ENCODE data around the gene SYNE1.
"Not testable (repeated sequence)": the region's sequence is repeated elsewhere in the genome, so short reads cannot be mapped to it uniquely, and the experiment has no call there.

SYNE1 gene

DNA sequence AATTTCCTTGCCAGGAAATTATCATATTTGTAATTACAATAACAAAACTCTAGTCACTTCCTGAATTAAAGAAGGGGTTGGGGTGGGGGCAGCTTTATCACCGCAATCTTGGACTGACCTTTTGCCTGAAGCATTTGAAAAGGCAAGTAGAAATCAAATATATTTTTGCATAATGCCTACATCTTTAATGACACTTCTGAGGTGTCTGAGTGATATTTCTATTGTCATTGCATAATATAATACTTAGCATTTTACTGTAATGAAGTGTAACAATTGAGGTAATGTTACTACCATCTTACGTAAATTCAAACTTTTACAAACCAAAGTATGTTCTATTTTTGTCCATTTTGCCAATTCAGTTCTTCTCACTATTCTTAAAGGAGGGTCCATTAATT, 65.2 kb downstream of the SYNE1 start:
- DNase-seq (ENCODE audit: low read depth in 3 of 3, low spot score in 1 of 3): no peak

DNA sequence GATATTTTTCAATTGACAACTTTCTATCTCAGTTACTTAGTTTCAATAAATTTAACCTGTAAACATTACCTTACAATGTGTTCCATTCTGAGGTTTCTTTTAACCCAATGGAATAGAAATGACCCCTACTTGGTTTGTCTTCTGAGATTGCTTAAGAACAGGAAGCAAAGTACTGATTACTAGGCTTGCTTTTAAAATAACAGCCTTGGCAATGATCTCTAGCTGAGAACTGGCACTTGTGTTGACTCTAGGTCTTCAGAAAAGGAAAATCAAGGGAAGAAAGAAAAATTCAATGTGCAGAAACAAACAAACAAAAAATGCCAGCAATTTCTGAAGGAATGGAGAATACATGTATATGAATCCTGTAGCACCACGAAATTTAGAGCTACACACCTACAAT, 66.1 kb downstream of the SYNE1 start:
- DNase-seq (ENCODE audit: low read depth in 3 of 3, low spot score in 1 of 3): no peak

DNA sequence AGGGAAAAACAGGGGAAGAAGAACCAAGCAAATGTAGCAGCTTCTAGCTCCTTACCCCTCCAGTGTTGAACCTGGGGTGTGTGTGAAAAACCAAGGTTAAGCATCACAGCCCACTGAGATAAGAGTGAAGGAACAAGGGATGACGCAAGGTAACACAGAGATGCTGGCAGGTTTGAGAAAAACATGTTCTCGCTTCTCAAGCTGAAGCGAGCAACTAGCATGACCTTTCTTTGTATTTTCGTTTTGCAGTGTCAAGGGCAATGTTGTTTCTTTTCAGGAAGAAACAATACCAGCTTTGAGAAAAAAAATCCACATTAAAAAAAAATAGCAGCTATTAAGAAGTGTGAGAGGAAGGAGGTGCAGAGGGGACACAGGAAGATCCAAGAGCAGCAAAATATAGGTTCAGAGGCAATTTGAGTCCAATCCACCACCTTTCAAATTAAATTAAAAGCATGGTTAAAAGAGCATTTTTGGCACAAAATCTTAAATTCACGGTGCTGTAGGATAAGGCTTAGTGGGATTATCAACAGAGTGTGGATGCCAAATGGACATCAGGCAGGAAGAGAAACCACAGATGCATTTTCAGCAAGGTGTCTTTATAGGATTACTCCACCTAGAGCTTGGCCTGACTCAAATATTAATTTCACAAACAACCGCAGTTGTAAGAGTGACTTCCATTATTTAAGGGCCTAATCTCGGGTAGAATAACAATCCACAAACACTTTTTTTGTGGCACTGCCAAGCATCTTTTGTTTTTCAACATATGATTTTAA, 70.9 kb downstream of the SYNE1 start:
- no peak for DNase-seq (ENCODE audit: low read depth in 3 of 3, low spot score in 1 of 3)

DNA sequence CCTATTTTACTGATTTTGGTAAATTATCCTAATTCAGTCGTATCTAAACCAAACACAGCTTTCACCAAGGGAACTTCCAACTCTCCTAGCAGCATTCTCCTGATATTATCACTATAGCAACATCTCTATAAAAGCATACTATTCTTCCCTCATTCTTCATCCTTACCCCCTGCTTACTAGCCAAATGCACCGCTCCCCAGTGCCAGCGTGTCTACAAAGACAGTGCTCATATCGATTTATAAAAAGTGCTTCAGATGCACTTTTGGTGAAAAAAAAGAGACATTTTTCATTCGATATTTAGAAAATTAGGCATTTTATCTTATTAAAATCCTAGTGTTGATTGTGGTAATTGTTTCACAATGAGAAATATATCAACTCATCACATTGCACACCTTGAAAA, 74.0 kb downstream of the SYNE1 start:
- DNase-seq (ENCODE audit: low read depth in 3 of 3, low spot score in 1 of 3): no peak

DNA sequence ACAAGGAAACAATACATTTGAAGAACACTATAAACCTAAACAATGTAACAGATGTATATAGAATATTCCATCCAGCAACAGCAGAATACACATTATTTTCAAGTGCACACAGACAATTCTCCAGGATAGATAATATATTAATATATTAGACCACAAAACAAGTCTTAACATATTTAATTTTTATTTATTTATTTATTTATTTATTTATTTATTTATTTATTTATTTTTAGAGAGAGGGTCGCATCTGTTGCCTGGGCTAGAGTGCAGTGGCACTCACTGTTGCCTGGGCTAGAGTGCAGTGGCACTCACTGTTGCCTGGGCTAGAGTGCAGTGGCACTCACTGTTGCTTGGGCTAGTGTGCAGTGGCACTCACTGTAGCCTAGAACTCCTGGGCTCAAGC, 78.4 kb downstream of the SYNE1 start:
- not testable (repeated sequence) for DNase-seq (ENCODE audit: low read depth in 3 of 3, low spot score in 1 of 3)

DNA sequence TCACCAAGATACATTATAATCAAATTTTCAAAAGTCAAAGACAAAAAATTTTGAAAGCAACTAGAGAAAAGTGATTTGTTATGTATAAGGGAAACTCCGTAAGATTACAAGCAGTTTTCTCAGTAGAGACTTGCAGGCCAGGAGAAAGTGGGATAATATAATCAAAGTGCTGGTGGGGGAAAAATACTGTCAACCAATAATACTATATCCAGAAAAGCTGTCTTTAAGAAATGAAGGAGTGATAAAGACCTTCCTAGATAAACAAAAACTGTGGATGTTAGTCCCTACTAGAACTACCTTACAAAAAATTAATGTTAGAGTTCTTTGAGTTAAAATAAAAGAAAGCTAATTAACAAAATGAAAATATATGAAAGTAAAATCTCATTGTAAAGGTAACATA, 79.7 kb downstream of the SYNE1 start:
- DNase-seq (ENCODE audit: low read depth in 3 of 3, low spot score in 1 of 3): no peak

DNA sequence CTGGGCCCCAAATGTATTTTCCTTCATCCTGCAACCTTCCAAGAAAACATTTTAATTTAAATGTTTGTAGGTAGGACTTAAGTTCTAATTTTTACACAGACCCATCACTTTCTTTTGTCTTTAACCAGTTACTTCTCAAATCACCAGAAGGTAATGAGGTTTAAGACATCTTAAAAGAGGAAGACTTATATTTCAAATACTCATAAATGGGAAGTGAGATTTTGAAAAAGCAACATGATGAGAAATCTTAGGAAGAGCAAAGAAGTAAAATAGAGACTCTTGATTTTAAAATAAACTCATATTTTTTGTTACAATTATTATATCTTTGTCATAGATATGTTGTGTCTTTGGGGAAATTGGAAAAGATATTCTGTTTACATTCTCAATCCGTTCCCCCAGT, 82.3 kb downstream of the SYNE1 start:
- no peak for DNase-seq (ENCODE audit: low read depth in 3 of 3, low spot score in 1 of 3)

DNA sequence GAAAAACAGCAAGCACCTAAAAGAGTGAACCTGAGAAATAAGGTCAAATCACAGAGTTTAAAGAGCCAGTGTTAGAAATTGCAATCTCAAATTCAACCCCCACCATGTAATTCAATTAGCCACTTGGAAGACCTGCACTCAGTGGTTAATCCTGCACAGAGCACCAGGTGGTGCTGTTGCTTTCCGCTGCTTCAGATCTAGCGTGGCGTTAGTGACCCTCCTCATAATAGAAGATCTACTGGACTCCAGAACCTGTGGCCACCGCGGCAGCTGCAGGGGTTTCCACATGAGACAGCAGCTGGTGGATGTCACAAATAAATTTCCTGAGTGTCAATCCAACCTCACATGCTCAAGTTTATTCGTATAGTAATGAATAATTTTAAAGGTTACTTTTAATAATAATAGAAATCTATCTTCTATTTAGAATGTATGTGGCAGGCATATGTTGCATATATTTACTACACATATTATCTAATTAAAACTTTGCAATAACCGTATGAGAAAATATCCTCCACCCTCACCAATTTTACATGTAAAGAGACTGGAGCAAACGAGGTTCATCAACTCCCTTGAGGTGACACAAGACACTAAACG, 84.4 kb downstream of the SYNE1 start:
- no peak for DNase-seq (ENCODE audit: low read depth in 3 of 3, low spot score in 1 of 3)

DNA sequence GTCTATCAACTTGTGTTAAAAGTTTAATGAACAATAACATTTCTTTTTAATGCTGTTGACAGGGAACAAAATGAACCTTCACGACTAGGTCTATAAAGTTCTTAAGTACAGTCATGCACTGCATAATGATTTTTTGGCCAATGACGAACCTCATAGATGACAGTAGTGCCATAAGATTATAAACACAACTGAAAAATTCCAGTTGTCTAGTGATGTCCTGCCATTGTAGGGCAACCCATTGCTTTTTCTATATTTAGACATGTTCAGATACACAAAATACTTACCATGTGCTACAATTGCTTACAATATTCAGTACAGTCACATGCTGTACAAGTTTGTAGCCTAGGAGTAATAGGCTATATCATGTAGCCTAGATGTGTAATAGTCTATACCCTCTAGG, 93.6 kb downstream of the SYNE1 start:
- no peak for DNase-seq (ENCODE audit: low read depth in 3 of 3, low spot score in 1 of 3)

DNA sequence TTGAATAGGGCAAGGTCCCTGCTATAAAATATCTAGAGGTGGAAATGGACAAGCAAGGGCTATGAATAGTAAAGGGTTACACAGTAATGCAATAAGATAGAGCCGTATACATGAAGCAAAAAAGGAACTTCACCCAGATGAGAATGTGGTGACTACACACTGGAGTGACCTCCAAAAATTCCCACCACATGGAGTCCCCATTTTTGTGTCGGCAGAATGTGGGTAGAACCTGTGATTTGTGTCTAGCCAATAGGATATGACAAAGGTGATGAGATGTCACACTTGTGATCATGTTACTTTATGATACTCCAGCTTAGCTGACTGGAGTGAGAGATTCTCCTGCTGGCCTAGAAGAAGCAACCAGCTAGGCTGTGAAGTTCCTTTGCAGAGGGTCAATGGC, 96.8 kb downstream of the SYNE1 start:
- no peak for DNase-seq (ENCODE audit: low read depth in 3 of 3, low spot score in 1 of 3)

DNA sequence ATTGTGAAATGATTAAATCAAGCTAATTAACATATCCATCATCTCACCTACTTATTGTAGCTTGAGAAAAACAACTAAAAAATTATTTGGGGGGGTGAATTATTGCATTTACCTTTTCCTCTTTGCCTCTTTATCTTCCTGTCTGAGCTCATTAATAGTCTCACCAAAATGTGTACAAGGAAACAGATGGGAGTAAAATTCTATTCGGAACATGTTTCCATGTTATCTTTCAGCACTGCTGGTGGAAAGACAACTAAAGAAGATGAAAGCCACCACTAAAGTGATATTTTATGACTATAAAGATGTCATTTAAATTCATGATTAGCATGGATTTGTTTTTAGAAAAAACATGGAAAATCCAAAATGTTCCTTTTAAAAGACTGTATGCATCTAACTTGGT, 102.6 kb downstream of the SYNE1 start:
- DNase-seq (ENCODE audit: low read depth in 3 of 3, low spot score in 1 of 3): no peak

DNA sequence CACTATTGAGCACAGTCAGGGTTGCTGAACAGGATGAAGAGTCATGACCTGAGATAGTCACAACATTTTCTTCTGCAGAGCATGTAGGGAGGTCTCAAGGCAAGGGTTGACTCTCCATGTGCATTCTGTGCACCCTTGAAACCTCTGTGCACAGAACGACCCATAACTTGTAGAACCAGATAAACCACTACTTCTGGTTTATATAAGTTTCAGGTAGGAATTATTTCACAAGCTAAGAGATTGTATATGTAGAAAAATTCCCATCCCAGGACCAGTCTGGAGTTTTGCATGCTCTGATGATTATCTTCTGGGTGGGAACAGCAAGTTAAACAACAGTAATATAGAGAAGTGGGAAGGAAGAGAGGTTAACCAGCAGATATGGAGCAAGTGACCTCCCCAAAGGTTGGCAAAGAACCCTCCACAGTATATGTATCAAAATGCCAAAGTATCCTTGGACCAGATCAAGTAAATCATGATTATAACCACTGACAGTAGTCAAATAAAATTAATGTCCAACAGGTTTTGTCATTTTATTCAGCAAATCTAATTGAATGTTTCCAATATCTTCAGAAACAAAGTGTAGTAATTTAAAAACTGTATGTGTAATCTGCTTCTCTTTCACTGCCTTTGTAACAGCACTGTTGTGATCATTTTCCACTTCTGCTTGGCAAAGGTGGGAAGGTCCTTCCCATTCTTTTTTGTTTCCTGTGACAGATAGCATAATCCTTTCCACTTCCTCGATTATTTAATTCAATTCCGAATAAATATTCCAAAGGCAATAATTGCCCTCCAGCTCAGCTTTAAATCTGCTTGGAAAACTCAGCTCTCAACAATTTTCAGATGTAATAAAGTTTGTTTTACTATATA, 104.4 kb downstream of the SYNE1 start:
- DNase-seq (ENCODE audit: low read depth in 3 of 3, low spot score in 1 of 3): no peak

DNA sequence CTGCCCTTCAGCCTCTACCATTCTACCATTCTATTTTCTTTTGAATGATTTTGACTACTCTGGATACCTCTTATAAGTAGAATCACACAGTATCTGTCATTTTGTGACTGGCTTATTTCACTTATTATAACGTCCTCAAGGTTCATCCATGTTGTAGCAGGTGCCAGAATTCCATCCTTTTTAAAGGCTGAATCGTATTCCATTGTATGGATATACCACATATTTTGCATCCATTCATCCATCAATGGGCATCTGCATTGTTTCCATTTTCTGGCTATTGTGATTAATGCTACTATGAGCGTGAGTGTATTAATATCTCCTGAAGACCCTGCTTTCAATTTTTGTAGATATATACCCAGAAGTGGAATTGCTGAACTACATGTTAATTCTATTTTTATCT, 105.5 kb downstream of the SYNE1 start:
- DNase-seq (ENCODE audit: low read depth in 3 of 3, low spot score in 1 of 3): no peak

DNA sequence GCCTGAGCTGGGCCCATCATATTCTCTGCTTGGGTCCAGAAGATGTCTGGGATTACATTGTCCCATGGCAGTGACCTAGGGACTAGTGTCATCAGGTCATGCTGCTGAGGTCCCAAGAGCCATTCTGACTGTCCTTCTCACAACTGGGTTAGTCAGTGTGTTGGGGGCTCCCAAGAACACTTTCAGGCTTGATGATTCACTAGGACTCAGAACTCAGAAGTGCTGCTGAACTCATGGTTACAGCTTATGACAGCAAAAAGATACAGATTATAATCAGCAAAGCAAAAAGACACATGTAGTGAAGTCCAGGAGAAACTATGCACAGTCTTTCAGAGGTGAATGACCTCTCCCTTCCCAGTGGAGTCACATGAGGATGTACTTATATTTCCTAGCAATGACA, 107.8 kb downstream of the SYNE1 start:
- DNase-seq (ENCODE audit: low read depth in 3 of 3, low spot score in 1 of 3): no peak

DNA sequence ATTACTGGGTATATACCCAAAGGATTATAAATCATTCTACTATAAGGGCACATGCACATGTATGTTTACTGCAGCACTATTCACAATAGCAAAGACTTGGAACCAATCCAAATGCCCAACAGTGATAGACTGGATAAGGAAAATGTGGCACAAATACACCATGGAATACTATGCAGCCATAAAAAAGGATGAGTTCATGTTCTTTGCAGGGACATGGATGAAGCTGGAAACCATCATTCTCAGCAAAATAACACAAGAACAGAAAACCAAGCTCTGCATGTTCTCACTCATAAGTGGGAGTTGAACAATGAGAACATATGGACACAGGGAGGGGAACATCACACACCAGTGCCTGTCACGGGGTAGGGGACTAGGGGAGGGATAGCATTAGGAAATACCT, 123.0 kb downstream of the SYNE1 start:
- DNase-seq (ENCODE audit: low read depth in 3 of 3, low spot score in 1 of 3): not testable (repeated sequence)

DNA sequence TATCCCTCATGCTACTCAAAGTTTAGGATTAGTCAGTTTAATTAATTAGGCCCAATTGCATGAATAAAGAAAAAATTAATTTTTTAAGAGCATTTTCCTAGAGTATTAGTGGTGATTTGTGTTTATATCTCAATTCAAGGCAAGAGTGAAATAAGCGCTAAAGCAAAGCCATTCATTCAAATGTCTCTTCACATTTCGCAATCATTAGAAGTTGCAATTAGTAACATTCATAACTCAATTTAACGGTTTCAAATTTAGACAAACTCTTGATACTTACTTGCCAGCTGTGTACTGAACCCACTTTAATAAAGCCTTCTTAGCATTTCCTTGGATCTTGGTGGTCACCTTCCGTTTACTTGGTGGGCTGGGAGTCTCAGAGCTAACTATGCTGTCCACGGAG, 127.2 kb downstream of the SYNE1 start:
- no peak for DNase-seq (ENCODE audit: low read depth in 3 of 3, low spot score in 1 of 3)

DNA sequence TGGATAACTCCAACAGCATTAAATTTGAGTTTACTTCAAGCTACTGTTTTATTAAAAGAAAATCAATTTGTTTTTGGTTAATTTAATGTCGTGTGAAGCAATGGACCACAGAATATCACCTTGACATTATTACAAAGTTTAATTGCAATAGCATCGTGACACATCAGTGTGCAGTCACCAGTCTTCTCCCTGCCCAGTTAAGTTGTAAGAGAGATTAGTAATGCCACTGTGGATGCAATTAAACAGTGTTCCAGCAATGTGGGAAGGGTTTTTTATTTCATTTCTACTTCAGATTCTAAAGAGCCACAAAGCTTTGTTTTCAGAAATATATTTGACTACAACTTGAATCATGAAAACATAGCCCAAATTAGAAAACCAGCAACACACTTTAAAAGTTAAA, 128.7 kb downstream of the SYNE1 start:
- DNase-seq (ENCODE audit: low read depth in 3 of 3, low spot score in 1 of 3): no peak

DNA sequence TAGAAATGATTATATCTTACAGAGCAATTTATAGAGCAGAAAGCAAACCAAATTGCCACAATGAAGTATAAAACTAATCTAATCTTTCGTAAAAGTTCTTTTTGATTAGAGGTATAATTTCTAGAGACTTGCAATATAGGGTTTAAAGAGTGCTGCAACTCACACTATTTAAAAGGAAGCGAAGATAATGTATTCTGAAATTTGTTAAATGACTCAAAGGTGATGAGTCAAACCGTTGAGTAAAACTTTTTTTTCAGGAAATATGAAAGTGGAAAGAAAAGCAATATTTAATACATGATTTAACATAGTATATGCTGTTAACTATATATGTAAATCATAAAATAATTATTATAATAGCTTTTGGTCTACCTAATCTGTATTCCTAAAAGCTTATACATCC, 133.6 kb downstream of the SYNE1 start:
- DNase-seq (ENCODE audit: low read depth in 3 of 3, low spot score in 1 of 3): no peak

DNA sequence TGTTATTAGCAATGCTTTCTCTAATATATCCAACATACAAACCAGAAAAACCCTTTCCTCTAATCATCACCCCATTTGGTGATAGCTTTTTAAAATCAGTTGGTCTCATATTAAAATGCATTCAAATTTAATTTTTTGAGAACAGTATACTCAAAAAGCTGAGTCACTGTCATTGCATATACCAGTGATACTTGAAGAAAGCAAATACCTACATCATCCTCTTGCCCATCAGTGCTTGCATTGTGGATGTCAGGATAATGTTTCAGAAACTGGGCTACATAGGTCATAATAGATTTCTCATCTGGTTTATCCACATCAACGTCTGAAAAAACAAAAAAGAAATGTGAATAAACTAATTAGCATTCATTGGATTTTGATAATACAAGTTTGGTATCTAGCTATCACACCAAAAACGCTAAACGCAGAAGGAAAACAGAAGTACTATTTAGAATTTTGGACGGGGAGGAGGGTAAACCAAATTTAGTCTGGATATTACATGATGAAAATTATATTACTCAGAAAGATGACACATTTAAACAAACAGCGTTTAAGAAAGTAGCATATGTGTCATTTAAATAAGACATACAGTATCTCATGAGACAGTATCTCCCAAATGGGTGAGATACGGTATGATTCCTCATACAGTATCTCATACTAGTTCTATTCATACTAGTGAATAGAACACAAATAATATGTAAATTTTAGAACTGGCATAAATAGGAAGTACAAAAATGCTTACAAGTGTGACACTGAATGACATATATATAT, 134.6 kb downstream of the SYNE1 start:
- DNase-seq (ENCODE audit: low read depth in 3 of 3, low spot score in 1 of 3): no peak

DNA sequence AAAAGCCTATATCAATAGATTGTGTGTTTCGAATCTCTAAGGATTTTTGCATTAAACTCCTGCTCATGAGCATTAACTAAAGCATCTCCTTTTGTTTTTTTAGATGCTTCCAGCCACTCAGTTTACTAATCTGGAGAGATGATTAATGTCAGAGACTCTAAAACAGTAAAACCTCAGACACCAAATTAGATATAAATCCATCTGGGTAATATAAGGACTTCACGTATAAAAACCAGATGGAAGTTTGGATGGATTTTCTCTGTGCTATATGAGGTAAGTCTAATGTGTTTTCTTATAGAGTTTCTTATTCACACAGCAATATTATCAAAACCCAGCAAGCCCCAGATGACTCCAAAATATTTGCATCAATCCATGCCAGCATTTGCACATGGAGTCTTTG, 137.2 kb downstream of the SYNE1 start:
- no peak for DNase-seq (ENCODE audit: low read depth in 3 of 3, low spot score in 1 of 3)

DNA sequence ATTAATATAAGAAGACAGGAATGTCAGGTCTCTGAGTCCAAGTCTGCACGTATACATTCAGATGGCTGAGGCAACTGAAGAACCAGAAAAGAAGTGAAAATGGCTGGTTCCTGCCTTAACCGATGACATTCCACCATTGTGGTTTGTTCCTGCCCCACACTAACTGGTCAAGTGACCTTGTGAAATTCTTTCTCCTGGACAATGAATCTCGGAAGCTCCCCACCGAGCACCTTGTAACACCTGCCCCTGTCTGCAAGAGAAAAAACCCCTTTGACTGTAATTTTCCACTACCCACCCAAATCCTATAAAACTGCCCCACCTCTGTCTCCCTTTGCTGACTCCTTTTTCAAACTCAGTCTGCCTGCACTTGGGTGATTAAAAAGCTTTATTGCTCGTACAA, 140.4 kb downstream of the SYNE1 start:
- DNase-seq (ENCODE audit: low read depth in 3 of 3, low spot score in 1 of 3): no peak
